Epithelial cell of esophagus (primary cell): ENCODE data around the gene PAQR4.
A peak's percentile ranks its signal among the peaks of the same experiment; 100 is the strongest.

Source experiments
- DNase-seq: peaks from one replicate; pipeline ENCODE4 v3.0.0; 2010; ENCODE audit warnings: low read depth
- H3K4me3 ChIP-seq: 2 replicates; pipeline ENCODE4 v1.5.1; 2011; ENCODE audit warnings: mild to moderate bottlenecking, low read length, control low read depth
- CTCF ChIP-seq: IDR thresholded peaks from 2 replicates; pipeline ENCODE4 v1.5.1; 2011; ENCODE audit warnings: low read depth, mild to moderate bottlenecking, low read length, control low read depth, inconsistent platforms; ENCODE audit not compliant: insufficient read depth; ENCODE audit errors: missing control alignments

Gene PAQR4

GRCh38 chr16:2966043-2966807 is 2.9 kb upstream of the PAQR4 start:
- no peak for TF ChIP-seq CTCF
- H3K4me3 ChIP-seq, result no peak overlapping the region
- DNase-seq, result no peak

DNA sequence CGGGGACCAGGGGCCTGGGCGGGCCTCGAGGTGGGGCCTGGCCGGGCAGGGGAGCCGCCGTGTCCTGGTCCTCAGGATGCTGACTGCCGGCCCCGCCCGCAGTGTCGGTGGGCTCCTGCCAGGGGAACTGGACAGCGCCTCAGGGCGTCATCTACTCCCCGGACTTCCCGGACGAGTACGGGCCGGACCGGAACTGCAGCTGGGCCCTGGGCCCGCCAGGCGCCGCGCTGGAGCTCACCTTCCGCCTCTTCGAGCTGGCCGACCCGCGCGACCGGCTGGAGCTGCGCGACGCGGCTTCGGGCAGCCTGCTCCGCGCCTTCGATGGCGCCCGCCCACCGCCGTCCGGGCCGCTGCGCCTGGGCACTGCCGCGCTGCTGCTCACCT is 2.3 kb upstream of the PAQR4 start:
- TF ChIP-seq CTCF, result no peak
- H3K4me3 ChIP-seq, result no peak overlapping the region
- DNase-seq, result no peak

DNA sequence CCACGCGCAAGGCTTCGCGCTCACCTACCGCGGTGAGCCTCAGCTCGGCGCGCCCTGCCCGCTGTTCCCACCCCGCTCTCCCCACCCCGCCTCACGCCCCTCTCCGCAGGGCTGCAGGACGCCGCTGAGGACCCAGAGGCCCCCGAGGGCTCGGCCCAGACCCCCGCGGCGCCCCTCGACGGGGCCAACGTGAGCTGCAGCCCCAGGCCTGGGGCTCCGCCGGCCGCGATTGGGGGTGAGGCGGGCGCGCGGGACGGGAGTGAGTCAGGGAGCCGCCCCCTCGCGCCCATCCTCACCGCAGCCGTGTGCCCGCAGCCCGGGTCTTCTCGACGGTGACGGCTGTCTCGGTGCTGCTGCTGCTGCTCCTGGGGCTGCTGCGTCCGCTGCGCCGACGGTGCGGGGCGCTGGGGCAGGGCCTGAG is 1.9 kb upstream of the PAQR4 start:
- no peak for DNase-seq
- no peak for TF ChIP-seq CTCF
- no peak overlapping the region for H3K4me3 ChIP-seq

GRCh38 chr16:2967721-2968161 is 1.4 kb upstream of the PAQR4 start:
- no peak for DNase-seq
- no peak for TF ChIP-seq CTCF
- no peak overlapping the region for H3K4me3 ChIP-seq

GRCh38 chr16:2968368-2968737 is 795 bp upstream of the PAQR4 start:
- TF ChIP-seq CTCF, result no peak
- peak overlapping the region; percentile 43 for H3K4me3 ChIP-seq
- DNase-seq, result peak; percentile 47

- H3K4me3 ChIP-seq, result peak overlapping the region; percentile 47
- TF ChIP-seq CTCF, result peak; percentile 45
- DNase-seq, result peak; percentile 79
Measured at GRCh38 chr16:2969545-2970521, 685 bp downstream of the PAQR4 start.

- no peak for TF ChIP-seq CTCF
- H3K4me3 ChIP-seq, result peak overlapping the region; percentile 47
- no peak for DNase-seq
Measured at GRCh38 chr16:2970563-2970962, 1.4 kb downstream of the PAQR4 start.
